Esophagus muscularis mucosa (tissue), 4 donors: Measurements from ENCODE around the gene CHST5. TPM values are rescaled to one million over a fixed set of nuclear protein-coding genes. Genes with fewer than 3 reads are reported as not detected.

Experiments used
- DNase-seq: peaks from one replicate; pipeline ENCODE4 v3.0.0-alpha.2; 2017; ENCODE audit errors: extremely low spot score
- H3K27ac ChIP-seq, 4 donors: fragments of 200-600 bp; sonication (generic); replicated peaks in 1 of 4; 1 replicate in 3 of 4; 2 replicates in 1 of 4; pipeline ENCODE4 v1.5.1; 2016 to 2019; ENCODE audit warnings: mild to moderate bottlenecking in 1 of 4
- H3K27me3 ChIP-seq, 4 donors: fragments of 200-600 bp; sonication (generic); one replicate each; pipeline versions ENCODE4 v1.5.1 to v1.6.0; 2016 to 2019
- H3K36me3 ChIP-seq, 4 donors: fragments of 200-600 bp; sonication (generic); one replicate each; pipeline ENCODE4 v1.5.1; 2016 to 2019
- H3K4me1 ChIP-seq, 4 donors: fragments of 200-600 bp; sonication (generic); one replicate each; pipeline ENCODE4 v1.5.1; 2016 to 2019
- H3K4me3 ChIP-seq, 4 donors: fragments of 200-600 bp; sonication (generic); 1 replicate in 2 of 4; 2 replicates in 2 of 4; pipeline ENCODE4 v1.5.1; 2016 to 2019; ENCODE audit warnings: mild to moderate bottlenecking in 4 of 4, moderate library complexity in 1 of 4
- H3K9me3 ChIP-seq, 4 donors: fragments of 200-600 bp; sonication (generic); 1 replicate in 3 of 4; 2 replicates in 1 of 4; pipeline ENCODE4 v1.5.1; 2016 to 2019
- EP300 ChIP-seq: sonication (generic); formaldehyde crosslinking; IDR thresholded peaks from one replicate; pipeline ENCODE4 v1.6.1; 2017; ENCODE audit warnings: antibody characterized with exemption
- POLR2A ChIP-seq: fragments of 450-650 bp; IDR thresholded peaks from one replicate; pipeline ENCODE4 v1.6.1; 2017; ENCODE audit warnings: antibody characterized with exemption, moderate library complexity, mild to moderate bottlenecking, low read depth
- POLR2AphosphoS5 ChIP-seq, 2 donors: sonication (generic); formaldehyde crosslinking; IDR thresholded peaks; one replicate each; pipeline ENCODE4 v1.6.1; 2017; ENCODE audit warnings: antibody characterized with exemption in 2 of 2
- WGBS: methylation state at CpG from one replicate; pipeline ENCODE4 v1.1.5; 2018; 5-methylcytosine and 5-hydroxymethylcytosine counted together
- intact Hi-C: fragments of 100-400 bp; cut with DNase I; formaldehyde crosslinking; loops from one replicate; pipeline ENCODE4 v1.15.1; 2023
- total RNA-seq, 4 donors: library from RNA; depleted of rRNA; stranded (reverse); fragments of >200 nt; gene quantifications; one replicate each; pipeline versions ENCODE4 v1.1.0 to v1.2.1, GENCODE V29; 2016
- TF ChIP-seq, protein P1 (sequence below), 3 experiments: fragments of 200-600 bp in 2 of 3; fragments of 450-650 bp in 1 of 3; sonication (generic) in 2 of 3; IDR thresholded peaks; one replicate each; pipeline ENCODE4 v1.5.1; 2017 to 2019; ENCODE audit warnings: antibody characterized with exemption in 3 of 3, mild to moderate bottlenecking in 2 of 3, moderate library complexity in 1 of 3

The CHST5 gene
- total RNA-seq, 4 donors from 2014 or later = not detected

DNA sequence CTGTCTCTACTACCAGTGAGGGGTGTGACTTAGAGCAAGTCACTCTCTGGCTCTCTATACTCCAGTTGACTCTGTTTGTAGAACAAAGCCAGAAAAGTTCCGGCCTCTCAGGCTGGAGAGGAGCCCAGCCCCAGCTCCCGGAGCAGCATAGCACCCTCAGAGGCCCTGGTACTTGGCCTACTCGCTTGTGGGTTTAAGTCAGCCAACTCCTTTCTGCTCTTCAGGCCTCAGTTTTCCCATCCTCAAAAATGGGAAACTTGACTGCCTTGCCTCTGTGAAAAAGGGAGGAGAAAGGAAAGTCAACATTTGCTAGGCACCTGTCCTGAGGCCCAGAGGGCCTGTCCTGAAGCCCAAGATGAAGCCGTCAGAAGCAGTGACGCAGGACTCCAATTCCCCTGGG is 41.7 kb downstream of the CHST5 start:
- intact Hi-C loops = no loop called here
- H3K9me3 ChIP-seq = no peaks in the 10 kb centered on the region
- WGBS = 44% methylated on average over 5 of the region's 5 CpGs
- peak overlapping the region in 1 of 4 donors; percentile 50 for H3K27ac ChIP-seq
- DNase-seq = no peak
- H3K27me3 ChIP-seq = peaks cover 0 to 7% (median 0%) of the 10 kb centered on the region in 4 donors
- no peaks in the 10 kb centered on the region for H3K36me3 ChIP-seq
- H3K4me1 ChIP-seq = peaks cover 17 to 30% (median 22%) of the 10 kb centered on the region in 4 donors
- H3K4me3 ChIP-seq = peak overlapping the region; percentile 49 to 59 (median 54)
- TF ChIP-seq EP300 (no peak), POLR2A (no peak), POLR2AphosphoS5 (IDR thresholded peaks at IDR 0.05) (no peak)
- TF ChIP-seq, protein P1, sequence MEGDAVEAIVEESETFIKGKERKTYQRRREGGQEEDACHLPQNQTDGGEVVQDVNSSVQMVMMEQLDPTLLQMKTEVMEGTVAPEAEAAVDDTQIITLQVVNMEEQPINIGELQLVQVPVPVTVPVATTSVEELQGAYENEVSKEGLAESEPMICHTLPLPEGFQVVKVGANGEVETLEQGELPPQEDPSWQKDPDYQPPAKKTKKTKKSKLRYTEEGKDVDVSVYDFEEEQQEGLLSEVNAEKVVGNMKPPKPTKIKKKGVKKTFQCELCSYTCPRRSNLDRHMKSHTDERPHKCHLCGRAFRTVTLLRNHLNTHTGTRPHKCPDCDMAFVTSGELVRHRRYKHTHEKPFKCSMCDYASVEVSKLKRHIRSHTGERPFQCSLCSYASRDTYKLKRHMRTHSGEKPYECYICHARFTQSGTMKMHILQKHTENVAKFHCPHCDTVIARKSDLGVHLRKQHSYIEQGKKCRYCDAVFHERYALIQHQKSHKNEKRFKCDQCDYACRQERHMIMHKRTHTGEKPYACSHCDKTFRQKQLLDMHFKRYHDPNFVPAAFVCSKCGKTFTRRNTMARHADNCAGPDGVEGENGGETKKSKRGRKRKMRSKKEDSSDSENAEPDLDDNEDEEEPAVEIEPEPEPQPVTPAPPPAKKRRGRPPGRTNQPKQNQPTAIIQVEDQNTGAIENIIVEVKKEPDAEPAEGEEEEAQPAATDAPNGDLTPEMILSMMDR (IDR thresholded peaks at IDR 0.05) = no peak

DNA sequence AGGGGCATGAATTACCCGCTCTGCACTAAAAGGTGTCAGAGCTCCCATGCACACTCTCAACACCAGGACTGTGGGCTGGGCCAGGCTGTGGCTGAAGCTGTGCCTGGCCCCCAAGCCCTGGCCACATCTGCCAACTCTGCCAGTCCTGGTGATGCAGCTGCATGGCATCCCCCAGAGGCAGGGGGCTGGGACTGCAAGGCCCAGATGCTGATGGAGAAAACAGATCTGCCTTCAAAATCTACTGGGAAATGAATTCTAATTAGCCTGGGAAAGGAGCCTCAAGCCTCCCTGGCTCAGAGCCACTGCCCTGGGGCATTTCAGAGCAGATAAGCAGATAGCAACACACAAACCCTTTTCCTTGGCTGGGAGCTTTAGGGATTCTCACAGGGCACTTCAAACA is 44.0 kb downstream of the CHST5 start:
- no peak for DNase-seq
- intact Hi-C loops = no loop called here
- TF ChIP-seq EP300 (no peak), POLR2A (no peak)
- TF ChIP-seq, protein P1 (IDR thresholded peaks at IDR 0.05) = no peak
- peaks cover 0 to 7% (median 0%) of the 10 kb centered on the region in 4 donors for H3K27me3 ChIP-seq
- no peaks in the 10 kb centered on the region for H3K36me3 ChIP-seq
- H3K4me1 ChIP-seq = peaks cover 13 to 17% (median 15%) of the 10 kb centered on the region in 4 donors
- no peak overlapping the region for H3K27ac ChIP-seq
- no peak overlapping the region for H3K4me3 ChIP-seq
- 91% methylated on average over 1 of the region's 1 CpG for WGBS
- no peaks in the 10 kb centered on the region for H3K9me3 ChIP-seq

DNA sequence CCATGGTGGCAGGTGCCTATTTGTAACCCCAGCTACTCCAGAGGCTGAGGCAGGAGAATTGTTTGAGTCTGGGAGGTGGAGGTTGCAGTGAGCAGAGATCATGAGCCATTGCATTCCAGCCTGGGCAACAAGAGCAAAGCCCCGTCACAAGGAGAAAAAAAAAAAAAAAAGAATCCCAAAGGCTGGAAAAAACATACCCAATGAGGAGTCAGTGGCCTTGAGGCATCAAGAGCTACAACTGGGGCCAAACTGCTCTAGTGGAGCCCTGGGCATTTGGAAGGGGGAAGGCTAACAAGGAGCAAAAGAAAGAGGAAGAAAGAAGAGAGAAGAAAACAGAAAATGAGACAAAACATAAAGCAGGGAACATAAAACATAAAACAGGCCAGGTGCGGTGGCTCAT is 47.6 kb downstream of the CHST5 start:
- TF ChIP-seq POLR2A = no peak
- TF ChIP-seq, protein P1 (IDR thresholded peaks at IDR 0.05) = no peak
- TF ChIP-seq POLR2AphosphoS5 (IDR thresholded peaks at IDR 0.05) = no peak
- no peak for TF ChIP-seq EP300
- 93% methylated on average over 2 of the region's 2 CpGs for WGBS
- H3K36me3 ChIP-seq = no peaks in the 10 kb centered on the region
- no peak overlapping the region for H3K27ac ChIP-seq
- intact Hi-C loops = no loop called here
- no peaks in the 10 kb centered on the region for H3K9me3 ChIP-seq
- DNase-seq = no peak
- no peaks in the 10 kb centered on the region for H3K4me1 ChIP-seq
- H3K27me3 ChIP-seq = no peaks in the 10 kb centered on the region
- no peak overlapping the region for H3K4me3 ChIP-seq

DNA sequence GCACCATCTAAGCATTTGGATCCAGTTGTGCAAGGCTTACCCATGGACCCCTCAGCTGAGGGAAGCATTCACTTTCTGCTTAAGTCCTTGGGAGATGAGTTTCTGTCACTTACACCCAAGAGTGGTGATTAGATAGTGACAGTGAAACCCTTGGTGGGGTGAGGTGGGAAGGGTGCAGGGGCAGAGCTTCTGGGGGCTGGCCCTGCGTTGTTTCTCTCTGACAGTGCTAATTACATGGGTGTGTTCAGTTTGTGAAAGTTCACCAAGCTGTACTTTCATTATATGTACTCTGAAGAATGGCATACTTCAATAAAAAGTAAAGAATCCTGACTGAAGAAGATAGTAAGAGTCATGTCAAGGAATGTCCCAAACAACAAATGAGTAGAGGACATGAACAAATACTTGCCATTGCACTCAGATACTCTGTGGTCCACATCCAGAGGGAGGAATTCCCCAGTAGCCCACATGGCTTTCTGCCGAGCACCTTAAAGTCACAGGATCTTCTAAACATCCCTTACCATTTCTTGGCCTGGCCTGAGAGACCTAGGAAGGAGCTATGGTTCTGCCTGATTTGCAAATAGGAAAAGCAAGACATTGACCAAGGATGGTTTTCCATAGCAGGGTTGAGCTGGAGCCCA is 49.1 kb downstream of the CHST5 start:
- Histone ChIP-seq H3K27ac (no peak overlapping the region), H3K4me1 (no peaks in the 10 kb centered on the region), H3K9me3 (no peaks in the 10 kb centered on the region), H3K36me3 (no peaks in the 10 kb centered on the region), H3K4me3 (no peak overlapping the region), H3K27me3 (no peaks in the 10 kb centered on the region)
- no peak for DNase-seq
- WGBS = 82% methylated on average over 2 of the region's 2 CpGs
- intact Hi-C loops = no loop called here
- no peak for TF ChIP-seq POLR2A

DNA sequence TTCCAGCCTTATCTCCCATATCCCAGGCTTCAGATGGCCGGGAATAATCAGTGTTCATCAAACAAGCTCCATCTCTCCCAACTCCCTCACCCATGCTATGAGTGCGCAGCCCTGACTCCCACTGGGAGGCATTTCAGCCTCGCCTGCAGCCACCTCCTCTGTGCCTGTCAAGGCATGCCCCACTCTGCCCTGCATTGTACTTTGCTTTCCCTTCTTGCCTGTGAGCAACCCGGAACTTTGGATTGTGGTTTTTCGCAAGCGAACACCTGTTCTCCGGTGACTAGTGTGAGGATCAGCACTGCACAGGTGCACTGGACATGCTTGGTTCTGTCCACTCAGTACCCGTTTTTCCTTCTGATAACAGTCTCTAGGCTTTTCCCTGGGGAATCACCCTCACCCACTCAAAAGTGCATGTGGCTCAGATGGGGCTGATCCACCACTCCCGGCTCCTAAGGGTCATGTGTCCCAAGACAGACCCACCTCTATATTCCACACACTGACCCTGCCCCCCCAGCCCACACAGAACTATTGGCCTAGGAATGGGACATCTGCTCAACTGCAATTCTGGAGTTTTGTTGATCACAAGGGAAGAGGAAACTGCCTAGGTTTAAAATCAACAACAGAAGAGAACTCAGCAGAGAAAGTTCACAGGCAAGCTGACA is 49.8 kb downstream of the CHST5 start:
- no peak for TF ChIP-seq POLR2AphosphoS5 (IDR thresholded peaks at IDR 0.05)
- no peak for TF ChIP-seq POLR2A
- TF ChIP-seq, protein P1 (IDR thresholded peaks at IDR 0.05) = no peak
- TF ChIP-seq EP300 = no peak
- H3K4me1 ChIP-seq = no peaks in the 10 kb centered on the region
- H3K27ac ChIP-seq = no peak overlapping the region
- no peaks in the 10 kb centered on the region for H3K9me3 ChIP-seq
- DNase-seq = no peak
- H3K27me3 ChIP-seq = no peaks in the 10 kb centered on the region
- 91% methylated on average over 9 of the region's 9 CpGs for WGBS
- no peak overlapping the region for H3K4me3 ChIP-seq
- intact Hi-C loops = no loop called here
- no peaks in the 10 kb centered on the region for H3K36me3 ChIP-seq
